HepG2 (cell line): Measurements from ENCODE around the gene SNAPIN. TPM values are rescaled to one million over a fixed set of nuclear protein-coding genes. Genes with fewer than 3 reads are reported as not detected.
A peak's percentile ranks its signal among the peaks of the same experiment; 100 is the strongest.

Experiments used
- ARNTL ChIP-seq: sonication (generic); formaldehyde crosslinking; IDR thresholded peaks from 2 replicates; pipeline ENCODE4 v1.4.0; 2020; ENCODE audit warnings: mild to moderate bottlenecking, missing genetic modification reagents
- ATF4 ChIP-seq, 2 experiments: fragments of 450-650 bp in 1 of 2; sonication (generic) in 1 of 2; formaldehyde crosslinking; IDR thresholded peaks; 2 replicates each; pipeline versions ENCODE4 v1.5.0 to v1.8.0; 2020 to 2022; ENCODE audit warnings: mild to moderate bottlenecking in 1 of 2, missing genetic modification reagents in 1 of 2
- EHMT2 ChIP-seq: fragments of 200-600 bp; sonication (generic); IDR thresholded peaks from 2 replicates; pipeline ENCODE4 v1.7.0; 2017; ENCODE audit warnings: antibody characterized with exemption, low read depth, low read length, borderline replicate concordance
- FOXA3 ChIP-seq: IDR thresholded peaks from 2 replicates; pipeline ENCODE4 v1.6.1; 2016; ENCODE audit warnings: missing genetic modification reagents, missing compliant biosample characterization
- GABPB1 ChIP-seq: IDR thresholded peaks from 2 replicates; pipeline ENCODE4 v1.6.1; 2016; ENCODE audit warnings: mild to moderate bottlenecking, missing genetic modification reagents, moderate library complexity, missing compliant biosample characterization
- HNRNPH1 ChIP-seq: fragments of 200-400 bp; formaldehyde crosslinking; optimal IDR thresholded peaks from 2 replicates; pipeline ENCODE3; 2017; ENCODE audit warnings: mild to moderate bottlenecking, low read depth, low read length
- KDM1A ChIP-seq: IDR thresholded peaks from 2 replicates; pipeline ENCODE4 v1.6.1; 2016; ENCODE audit warnings: missing compliant biosample characterization
- KDM6A ChIP-seq: IDR thresholded peaks from 2 replicates; pipeline ENCODE4 v1.6.1; 2016; ENCODE audit warnings: low read depth
- KLF16 ChIP-seq, 2 experiments: sonication (generic) in 1 of 2; formaldehyde crosslinking in 1 of 2; IDR thresholded peaks; 2 replicates each; pipeline versions ENCODE4 v1.6.1 to v1.8.0; 2016 to 2023; ENCODE audit warnings: missing genetic modification reagents in 2 of 2, missing compliant biosample characterization in 1 of 2
- RXRA ChIP-seq: sonication (generic); formaldehyde crosslinking; IDR thresholded peaks from 2 replicates; pipeline ENCODE4 v1.5.1; 2020; ENCODE audit warnings: missing genetic modification reagents
- SKI ChIP-seq: fragments of 450-650 bp; IDR thresholded peaks from one replicate; pipeline ENCODE4 v1.6.1; 2018; ENCODE audit warnings: mild to moderate bottlenecking; ENCODE audit not compliant: partially characterized antibody
- SNAPC2 ChIP-seq: sonication (generic); formaldehyde crosslinking; IDR thresholded peaks from 2 replicates; pipeline ENCODE4 v1.8.1; 2022; ENCODE audit warnings: mild to moderate bottlenecking, missing genetic modification reagents
- SRY ChIP-seq: sonication (generic); formaldehyde crosslinking; IDR thresholded peaks from 2 replicates; pipeline ENCODE4 v1.8.0; 2022; ENCODE audit warnings: mild to moderate bottlenecking, missing genetic modification reagents
- ZNF136 ChIP-seq: sonication (generic); formaldehyde crosslinking; IDR thresholded peaks from 2 replicates; pipeline ENCODE4 v1.8.1; 2022; ENCODE audit warnings: low read depth, mild to moderate bottlenecking, moderate library complexity, missing genetic modification reagents
- ZNF547 ChIP-seq: sonication (generic); formaldehyde crosslinking; IDR thresholded peaks from 2 replicates; pipeline ENCODE4 v1.5.1; 2020; ENCODE audit warnings: mild to moderate bottlenecking, missing genetic modification reagents
- ZNF589 ChIP-seq: sonication (generic); formaldehyde crosslinking; conservative IDR thresholded peaks from 2 replicates; pipeline ENCODE4 v1.8.0; 2022; ENCODE audit warnings: mild to moderate bottlenecking, moderate library complexity, missing genetic modification reagents
- ZNF710 ChIP-seq: sonication (generic); formaldehyde crosslinking; IDR thresholded peaks from 2 replicates; pipeline ENCODE4 v1.5.0; 2020; ENCODE audit warnings: mild to moderate bottlenecking, missing genetic modification reagents, borderline replicate concordance
- ZNF891 ChIP-seq: sonication (generic); formaldehyde crosslinking; IDR thresholded peaks from 2 replicates; pipeline ENCODE4 v1.5.0; 2020; ENCODE audit warnings: mild to moderate bottlenecking, missing genetic modification reagents
- ZSCAN20 ChIP-seq: sonication (generic); formaldehyde crosslinking; IDR thresholded peaks from 2 replicates; pipeline ENCODE4 v1.4.0; 2020; ENCODE audit warnings: missing genetic modification reagents, mild to moderate bottlenecking, borderline replicate concordance
- ZUFSP ChIP-seq: sonication (generic); formaldehyde crosslinking; IDR thresholded peaks from 2 replicates; pipeline ENCODE4 v1.9.0; 2021; ENCODE audit warnings: missing genetic modification reagents, mild to moderate bottlenecking, borderline replicate concordance
- polyA plus RNA-seq, 8 experiments: library from polyadenylated mRNA; depleted of rRNA in 3 of 8; stranded (reverse) in 7 of 8; unstranded in 1 of 8; fragments of >200 nt; fragmentation: Illumina TruSeq in 4 of 8; extraction: Trizol in 4 of 8; gene quantifications; 2 replicates each; pipeline versions ENCODE4 v1.2.1 to v1.2.3, GENCODE V29; 2011 to 2016; ENCODE audit warnings: low read depth in 4 of 8, missing spikeins in 1 of 8, mixed read lengths in 1 of 8; ENCODE audit not compliant: insufficient read depth in 1 of 8
- total RNA-seq, 5 experiments: library from RNA; depleted of rRNA; stranded (reverse); fragments of >200 nt; fragmentation: Illumina TruSeq; extraction: Trizol; gene quantifications; 2 replicates each; pipeline ENCODE4 v1.2.3, GENCODE V29; 2016; ENCODE audit warnings: low read depth in 1 of 5

The SNAPIN gene
- total and polyA plus RNA-seq, 2 of the 13 experiments (the other 11 are each of a cell fraction or from before 2014, with no cell fraction given): 23.9 to 25.7 TPM

GRCh38 chr1:153608742-153609584 lies 49.5 kb upstream of the SNAPIN start (continued):
- TF ChIP-seq ZUFSP: no peak
- peak; percentile 45; the same call in 1 of the 2 replicates for TF ChIP-seq ZNF710 (CRISPR knock-in tag)
- TF ChIP-seq ZNF547: no peak; the same call in 1 of the 2 replicates
- peak; percentile 37 for TF ChIP-seq FOXA3
- peak; percentile 78 for TF ChIP-seq SRY (CRISPR knock-in tag)
- TF ChIP-seq ZNF891: peak; percentile 79
- 0 out of 2 replicates have a peak, but pooled peaks have one; percentile 32 for TF ChIP-seq KDM1A (CRISPR knock-in tag)
- peak; percentile 64 for TF ChIP-seq KDM6A (CRISPR knock-in tag)
- 0 out of 2 replicates have a peak, but pooled peaks have one; percentile 28 for TF ChIP-seq ZNF136 (CRISPR knock-in tag)
- peak; percentile 60 for TF ChIP-seq HNRNPH1
- TF ChIP-seq ZSCAN20: 0 out of 2 replicates have a peak, but pooled peaks have one; percentile 40
- TF ChIP-seq SKI: peak; percentile 42
- no peak for TF ChIP-seq EHMT2
- peak; percentile 78; the same call in 1 of the 2 replicates for TF ChIP-seq SNAPC2 (CRISPR knock-in tag)
- TF ChIP-seq ZNF589 (CRISPR knock-in tag): peak; percentile 52; the same call in 1 of the 2 replicates
- TF ChIP-seq ATF4 (CRISPR knock-in tag; IDR thresholded peaks at IDR 0.05): 0 out of 4 replicates have a peak, but pooled peaks of 1 of the 2 experiments have one; percentile 51
- TF ChIP-seq GABPB1: peak; percentile 60; the same call in 1 of the 2 replicates
- peak; percentile 59; the same call in 1 of the 2 replicates for TF ChIP-seq ARNTL
- TF ChIP-seq KLF16 (CRISPR knock-in tag; IDR thresholded peaks at IDR 0.05): peak in 1 of 2 experiments; percentile 41; a peak in 2 of 4 replicates
- peak; percentile 80 for TF ChIP-seq RXRA (CRISPR knock-in tag)
